GM23338 (cell line): ENCODE data around the gene MAP3K14. TPM values are rescaled to one million over a fixed set of nuclear protein-coding genes. Genes with fewer than 3 reads are reported as not detected.
"Not testable (repeated sequence)": the region's sequence is repeated elsewhere in the genome, so short reads cannot be mapped to it uniquely, and the experiment has no call there.

Source experiments
- ATAC-seq: fragments of 200-7000 bp; cut with Tn5 transposase; 3 replicates; pipeline ENCODE4 v1.9.1; 2020
- DNase-seq: peaks from one replicate; pipeline ENCODE4 v3.0.0-alpha.2; 2015; ENCODE audit warnings: low spot score
- H2AFZ ChIP-seq: fragments of 200-600 bp; sonication (generic); 2 replicates; pipeline ENCODE4 v1.8.0; 2016; ENCODE audit warnings: antibody characterized with exemption, mild to moderate bottlenecking, moderate library complexity
- H3F3A ChIP-seq: fragments of 200-600 bp; sonication (generic); replicated peaks from 2 replicates; pipeline ENCODE4 v1.8.0; 2017; ENCODE audit warnings: antibody characterized with exemption, mixed run types, low read depth
- H3K27ac ChIP-seq: fragments of 200-600 bp; sonication (generic); 2 replicates; pipeline ENCODE4 v1.6.1; 2016; ENCODE audit warnings: low read depth
- H3K27me3 ChIP-seq: fragments of 200-600 bp; sonication (generic); 2 replicates; pipeline ENCODE4 v1.8.0; 2016; ENCODE audit warnings: mild to moderate bottlenecking, mixed run types, moderate library complexity; ENCODE audit not compliant: insufficient read depth
- H3K36me3 ChIP-seq: fragments of 200-600 bp; sonication (generic); 2 replicates; pipeline ENCODE4 v1.8.0; 2016; ENCODE audit warnings: mild to moderate bottlenecking; ENCODE audit not compliant: insufficient read depth
- H3K4me1 ChIP-seq: fragments of 200-600 bp; sonication (generic); 2 replicates; pipeline ENCODE4 v1.8.0; 2016; ENCODE audit warnings: mild to moderate bottlenecking, moderate library complexity; ENCODE audit not compliant: insufficient read depth
- H3K4me2 ChIP-seq: fragments of 200-600 bp; sonication (generic); 2 replicates; pipeline ENCODE4 v1.7.1; 2017; ENCODE audit warnings: mixed run types
- H3K4me3 ChIP-seq: fragments of 200-600 bp; sonication (generic); 2 replicates; pipeline ENCODE4 v1.6.1; 2016; ENCODE audit warnings: mixed run types
- H3K79me2 ChIP-seq: fragments of 200-600 bp; sonication (generic); replicated peaks from 2 replicates; pipeline ENCODE4 v1.8.0; 2017; ENCODE audit warnings: mild to moderate bottlenecking; ENCODE audit not compliant: insufficient read depth
- H3K9me2 ChIP-seq: fragments of 200-600 bp; sonication (generic); 2 replicates; pipeline ENCODE4 v1.8.0; 2017; ENCODE audit not compliant: insufficient read depth
- H4K20me1 ChIP-seq: fragments of 200-600 bp; sonication (generic); replicated peaks from 2 replicates; pipeline ENCODE4 v1.8.0; 2017; ENCODE audit warnings: mild to moderate bottlenecking; ENCODE audit not compliant: insufficient read depth
- H3K27ac Mint-ChIP-seq: 2 replicates; pipeline ENCODE4 v1.8.0; 2020; ENCODE audit warnings: inconsistent platforms, mild to moderate bottlenecking, moderate library complexity, mixed read lengths
- H3K27me3 Mint-ChIP-seq: 3 replicates; pipeline ENCODE4 v1.8.0; 2022; ENCODE audit warnings: low read depth, mild to moderate bottlenecking, moderate library complexity, mixed read lengths, inconsistent platforms; ENCODE audit not compliant: insufficient read depth, poor library complexity
- H3K36me3 Mint-ChIP-seq: 3 replicates; pipeline ENCODE4 v1.8.0; 2021; ENCODE audit warnings: low read depth, mild to moderate bottlenecking, inconsistent platforms, moderate library complexity, mixed read lengths
- H3K4me1 Mint-ChIP-seq: 3 replicates; pipeline ENCODE4 v1.8.0; 2020; ENCODE audit warnings: mild to moderate bottlenecking, inconsistent platforms, mixed read lengths
- H3K4me3 Mint-ChIP-seq: 3 replicates; pipeline ENCODE4 v1.8.0; 2021; ENCODE audit warnings: moderate library complexity, mild to moderate bottlenecking, inconsistent platforms, mixed read lengths
- H3K9me3 Mint-ChIP-seq: 3 replicates; pipeline ENCODE4 v1.8.0; 2020; ENCODE audit warnings: moderate library complexity, mild to moderate bottlenecking, inconsistent platforms, mixed read lengths
- CREB1 ChIP-seq: fragments of 250-450 bp; sonication (Bioruptor Pico); IDR thresholded peaks from 2 replicates; pipeline ENCODE4 v1.5.0; 2020; ENCODE audit warnings: low read depth, mild to moderate bottlenecking, moderate library complexity
- ETS1 ChIP-seq: IDR thresholded peaks from 2 replicates; pipeline ENCODE4 v1.6.1; 2016; ENCODE audit warnings: antibody characterized with exemption
- EZH2 ChIP-seq: fragments of 200-600 bp; sonication (generic); IDR thresholded peaks from one replicate; pipeline ENCODE4 v1.8.0; 2017; ENCODE audit warnings: antibody characterized with exemption, mild to moderate bottlenecking, low read depth; ENCODE audit not compliant: unreplicated experiment
- EZH2phosphoT487 ChIP-seq: fragments of 200-600 bp; sonication (generic); IDR thresholded peaks from one replicate; pipeline ENCODE4 v1.8.1; 2018; ENCODE audit warnings: antibody characterized with exemption; ENCODE audit not compliant: unreplicated experiment
- JUNB ChIP-seq: IDR thresholded peaks from one replicate; pipeline ENCODE4 v1.6.1; 2016; ENCODE audit warnings: antibody characterized with exemption; ENCODE audit not compliant: unreplicated experiment
- NANOG ChIP-seq: IDR thresholded peaks from 2 replicates; pipeline ENCODE4 v1.6.1; 2016; ENCODE audit warnings: antibody characterized with exemption, borderline replicate concordance
- POLR2AphosphoS5 ChIP-seq: IDR thresholded peaks from 2 replicates; pipeline ENCODE4 v1.6.1; 2016; ENCODE audit warnings: antibody characterized with exemption, low read depth
- REST ChIP-seq: IDR thresholded peaks from one replicate; pipeline ENCODE4 v1.6.1; 2018; ENCODE audit warnings: antibody characterized with exemption; ENCODE audit not compliant: unreplicated experiment
- STAT1 ChIP-seq: IDR thresholded peaks from one replicate; pipeline ENCODE4 v1.6.1; 2016; ENCODE audit warnings: antibody characterized with exemption; ENCODE audit not compliant: unreplicated experiment
- ZNF331 ChIP-seq: fragments of 250-450 bp; sonication (Bioruptor Pico); IDR thresholded peaks from 2 replicates; pipeline ENCODE4 v1.5.0; 2020; ENCODE audit warnings: low read depth, mild to moderate bottlenecking, moderate library complexity
- ZNF462 ChIP-seq: fragments of 250-450 bp; sonication (Bioruptor Pico); IDR thresholded peaks from 2 replicates; pipeline ENCODE4 v1.5.0; 2020; ENCODE audit warnings: mild to moderate bottlenecking, moderate library complexity
- polyA plus RNA-seq: library from polyadenylated mRNA; unstranded; fragments of >200 nt; fragmentation: Nextera tagmentation; extraction: Ambion mirVana; gene quantifications from 2 replicates; pipeline ENCODE4 v1.2.1, GENCODE V29; 2016
- total RNA-seq: library from RNA; depleted of rRNA; stranded (reverse); fragments of >200 nt; shearing (Covaris generic); gene quantifications from 2 replicates; pipeline ENCODE4 v1.2.3, GENCODE V29; 2014

Gene MAP3K14
- total and polyA plus RNA-seq, 2 experiments from 2014 or later = 1.3 to 4.9 TPM

- H3K27me3 Mint-ChIP-seq = peaks cover 26% of the 10 kb centered on the region
- not testable (repeated sequence) for H3K9me3 Mint-ChIP-seq
Observed at GRCh38 chr17:45253237-45253636, 63.6 kb downstream of the MAP3K14 start.

GRCh38 chr17:45251931-45252330 lies 64.9 kb downstream of the MAP3K14 start:
- DNase-seq = no peak
- peaks cover 16% of the 10 kb centered on the region for H3K4me1 ChIP-seq
- H3K4me1 Mint-ChIP-seq = peaks cover 24% of the 10 kb centered on the region
- H4K20me1 ChIP-seq = no peaks in the 10 kb centered on the region
- H2AFZ ChIP-seq = no peak overlapping the region
- H3K9me3 Mint-ChIP-seq = no peaks in the 10 kb centered on the region; the same call in 2 of the 3 replicates
- H3K36me3 ChIP-seq = no peaks in the 10 kb centered on the region
- no peak overlapping the region for H3K4me3 Mint-ChIP-seq
- peaks cover 20% of the 10 kb centered on the region for H3K27me3 Mint-ChIP-seq
- H3K4me2 ChIP-seq = no peak overlapping the region
- no peak for ATAC-seq
- no peak overlapping the region for H3K27ac Mint-ChIP-seq
- H3F3A ChIP-seq = peaks cover 10% of the 10 kb centered on the region; the same call in 1 of the 2 replicates
- no peaks in the 10 kb centered on the region for H3K9me2 ChIP-seq
- H3K4me3 ChIP-seq = no peak overlapping the region
- peaks cover 15% of the 10 kb centered on the region for H3K36me3 Mint-ChIP-seq
- H3K27ac ChIP-seq = no peak overlapping the region
- no peaks in the 10 kb centered on the region for H3K27me3 ChIP-seq
- H3K79me2 ChIP-seq = peaks cover 3% of the 10 kb centered on the region; the same call in 1 of the 2 replicates
- TF ChIP-seq POLR2AphosphoS5 (no peak), JUNB (no peak), NANOG (no peak), EZH2 (no peak), CREB1 (no peak), ETS1 (no peak), EZH2phosphoT487 (no peak), ZNF462 (CRISPR knock-in tag) (no peak), REST (no peak), STAT1 (no peak), ZNF331 (CRISPR knock-in tag) (no peak)

More at GRCh38 chr17:45253237-45253636, 63.6 kb downstream of the MAP3K14 start:
- H2AFZ ChIP-seq, DNase-seq, H3K4me2 ChIP-seq, H3K9me2 ChIP-seq, H3F3A ChIP-seq, H3K79me2 ChIP-seq, H3K27ac ChIP-seq, H3K27ac Mint-ChIP-seq, H4K20me1 ChIP-seq, H3K36me3 ChIP-seq, H3K27me3 ChIP-seq, H3K4me3 Mint-ChIP-seq, ATAC-seq, H3K4me3 ChIP-seq: not testable (repeated sequence)
- Mint-ChIP-seq H3K36me3 (peaks cover 15% of the 10 kb centered on the region), H3K4me1 (peaks cover 35% of the 10 kb centered on the region)
- H3K4me1 ChIP-seq = peaks cover 26% of the 10 kb centered on the region
